DMS53 (cell line): ENCODE results near the gene MMP20.

Source experiments
- DNase-seq: peaks from one replicate; lab custom pipeline; 2025; lab: John Stamatoyannopoulos, UW

MMP20 gene

DNA sequence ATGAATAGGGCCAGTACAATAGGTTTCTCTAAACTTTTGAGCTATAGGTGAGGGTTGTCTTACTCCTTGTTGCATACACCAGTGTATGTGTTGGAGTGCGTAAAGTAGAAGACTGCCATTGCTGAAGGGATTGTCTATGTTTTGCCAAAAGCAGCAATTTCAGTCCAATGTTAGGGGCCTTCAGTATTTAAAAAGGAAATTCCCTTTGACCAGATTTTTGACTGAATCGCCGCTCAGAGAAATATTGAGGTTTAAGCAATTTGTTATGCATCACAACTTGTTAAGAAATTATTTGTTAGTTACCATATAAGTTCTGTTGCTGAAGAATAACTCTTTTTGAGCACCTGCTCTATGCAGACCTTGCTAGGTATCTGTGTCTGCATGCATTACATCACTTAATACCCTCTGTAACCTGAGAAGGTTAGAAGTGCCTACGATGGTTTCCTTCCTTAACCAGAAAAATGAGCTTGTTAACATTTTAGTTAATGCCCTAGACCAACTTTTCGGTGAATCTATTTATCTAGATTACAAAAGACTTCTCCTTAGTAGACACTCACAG is 33.9 kb downstream of the MMP20 start:
- peak; percentile 37 for DNase-seq

DNA sequence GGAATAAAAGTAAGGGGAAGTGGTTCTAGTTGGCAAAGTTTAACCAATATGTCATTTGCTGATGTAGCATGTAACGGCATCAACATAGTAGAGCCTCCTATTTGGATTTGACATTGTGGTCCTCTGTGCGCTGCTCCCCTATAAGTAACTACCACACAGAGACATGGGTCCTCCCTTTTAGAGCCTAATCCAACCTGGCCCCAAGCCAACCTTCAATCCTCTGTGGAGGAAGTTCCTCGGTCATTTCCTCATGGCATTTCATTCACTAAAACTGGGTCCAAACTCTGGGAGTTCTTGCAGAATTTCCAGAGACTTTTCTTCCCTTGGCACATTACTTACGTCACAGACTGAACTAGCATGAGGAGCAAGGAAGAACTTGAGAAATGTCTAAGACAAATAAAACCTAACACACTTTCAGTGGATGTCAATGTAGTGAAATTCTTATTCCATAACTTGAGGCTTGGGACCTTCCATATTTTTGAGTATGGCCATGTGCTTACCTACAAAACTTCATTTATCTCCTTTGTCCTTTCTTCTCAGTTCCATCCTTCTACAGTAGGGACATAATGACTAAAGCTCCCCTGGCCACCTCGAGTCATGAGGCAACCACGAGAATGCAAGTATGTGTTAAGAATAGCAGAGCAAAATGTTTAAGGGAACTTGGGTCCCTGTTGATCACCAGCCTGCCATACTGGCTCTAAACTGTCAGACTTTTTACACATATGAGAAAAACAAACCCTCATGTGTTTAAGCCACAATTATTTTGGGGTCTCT is 34.7 kb downstream of the MMP20 start:
- DNase-seq, result no peak

DNA sequence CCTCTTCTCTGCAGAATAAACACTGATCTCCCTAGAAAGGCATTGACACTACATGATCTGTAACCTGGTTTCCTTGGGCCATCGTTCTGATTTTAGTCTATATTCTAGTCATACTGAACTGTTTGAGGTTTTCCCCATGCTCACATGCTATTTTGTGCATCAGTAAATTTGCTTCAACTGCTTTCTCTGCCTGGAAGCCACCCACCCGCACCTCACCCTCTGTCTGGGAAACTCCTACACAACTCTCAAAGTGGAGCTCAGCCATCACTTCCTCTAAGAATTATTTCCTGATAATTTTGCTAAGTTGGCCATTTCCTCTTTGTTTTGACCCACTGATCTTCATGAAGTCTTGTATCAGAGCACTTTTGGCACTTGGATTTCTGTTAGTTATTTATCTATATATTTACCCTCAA is 36.1 kb downstream of the MMP20 start:
- no peak for DNase-seq

DNA sequence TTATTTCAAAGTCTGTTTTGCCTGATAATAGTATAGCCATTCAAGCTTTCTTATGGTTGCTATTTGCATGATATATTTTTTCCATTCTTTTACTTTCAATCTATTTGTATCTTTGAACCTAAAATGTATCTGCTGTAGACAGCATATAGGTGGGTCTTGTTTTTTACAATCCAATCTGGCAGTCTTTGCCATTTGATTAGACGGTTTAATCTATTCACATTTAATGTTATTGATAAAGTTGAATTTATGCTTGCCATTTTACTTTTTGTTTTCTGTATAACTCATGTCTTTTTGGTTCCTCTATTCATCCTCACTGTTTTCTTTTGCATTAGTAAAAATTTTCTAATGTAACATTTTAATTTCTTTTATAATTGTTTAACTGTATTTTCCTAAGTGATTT is 37.4 kb downstream of the MMP20 start:
- no peak for DNase-seq

DNA sequence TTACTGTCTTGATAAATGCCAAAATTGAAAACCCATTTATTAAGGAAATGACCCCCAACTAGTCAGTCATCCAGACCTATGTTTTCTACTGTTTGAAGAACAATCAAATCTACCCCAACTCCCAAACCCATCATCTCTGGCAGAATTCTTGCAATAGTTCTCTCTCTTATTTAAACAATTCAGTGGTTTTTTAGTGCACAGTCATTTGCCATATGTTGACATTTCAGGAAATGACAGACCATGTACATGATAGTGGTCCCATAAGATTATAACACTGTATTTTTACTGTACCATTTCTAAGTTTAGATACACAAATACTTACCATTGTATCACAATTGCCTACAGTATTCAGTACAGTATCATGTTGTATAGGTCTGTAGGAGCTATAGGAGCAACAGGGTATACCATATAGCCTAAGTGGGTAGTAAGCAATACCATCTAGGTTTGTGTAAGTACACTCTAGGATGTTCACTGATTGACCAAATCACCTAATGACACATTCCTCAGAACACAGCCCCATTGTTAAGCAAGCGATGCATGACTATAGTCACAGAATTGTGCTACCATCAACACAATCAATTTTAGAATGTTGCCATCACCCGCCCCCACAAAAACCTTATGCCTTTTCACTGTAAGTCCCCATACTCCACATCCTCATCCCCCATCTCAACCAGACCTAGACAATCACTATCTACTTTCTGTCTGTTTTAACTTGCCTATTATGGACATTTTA is 41.8 kb downstream of the MMP20 start:
- no peak for DNase-seq

DNA sequence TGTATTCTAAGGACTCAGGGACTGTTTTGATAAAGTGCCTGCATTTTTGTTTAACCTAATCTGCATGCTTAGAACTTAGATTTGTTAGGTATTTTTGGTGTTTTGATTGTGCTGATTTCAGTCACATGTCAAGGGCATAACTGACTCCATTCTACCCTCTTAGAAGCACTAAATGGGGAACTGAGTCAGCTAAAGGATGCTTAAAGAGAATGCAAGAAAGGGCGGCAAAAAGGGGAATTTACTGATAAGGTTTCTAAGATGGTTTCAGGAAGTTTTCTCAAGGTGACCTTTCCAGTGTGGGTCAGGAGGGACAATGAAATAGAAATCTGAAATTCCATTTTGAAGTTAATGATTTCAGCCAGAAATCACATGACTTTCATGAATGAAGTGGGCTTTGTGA is 43.0 kb downstream of the MMP20 start:
- DNase-seq, result no peak

DNA sequence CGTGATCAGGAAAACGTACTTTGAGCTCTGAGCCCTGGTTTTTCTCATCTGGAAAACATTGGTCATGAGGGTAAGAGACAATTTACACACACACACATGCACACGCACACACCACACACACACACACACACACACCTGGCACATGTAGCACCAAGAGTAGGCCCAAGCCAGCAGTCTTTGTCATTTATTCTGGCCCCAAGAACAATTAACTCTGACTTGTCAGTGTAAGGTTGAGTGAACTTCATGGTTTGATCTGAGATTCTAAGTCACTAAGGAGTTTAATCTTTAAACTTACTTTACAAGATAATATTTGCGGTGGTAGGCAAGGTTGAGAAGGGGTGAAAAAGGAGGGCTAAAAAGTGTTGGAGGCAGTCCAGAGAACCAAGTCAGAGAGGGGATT is 44.1 kb downstream of the MMP20 start:
- no peak for DNase-seq

DNA sequence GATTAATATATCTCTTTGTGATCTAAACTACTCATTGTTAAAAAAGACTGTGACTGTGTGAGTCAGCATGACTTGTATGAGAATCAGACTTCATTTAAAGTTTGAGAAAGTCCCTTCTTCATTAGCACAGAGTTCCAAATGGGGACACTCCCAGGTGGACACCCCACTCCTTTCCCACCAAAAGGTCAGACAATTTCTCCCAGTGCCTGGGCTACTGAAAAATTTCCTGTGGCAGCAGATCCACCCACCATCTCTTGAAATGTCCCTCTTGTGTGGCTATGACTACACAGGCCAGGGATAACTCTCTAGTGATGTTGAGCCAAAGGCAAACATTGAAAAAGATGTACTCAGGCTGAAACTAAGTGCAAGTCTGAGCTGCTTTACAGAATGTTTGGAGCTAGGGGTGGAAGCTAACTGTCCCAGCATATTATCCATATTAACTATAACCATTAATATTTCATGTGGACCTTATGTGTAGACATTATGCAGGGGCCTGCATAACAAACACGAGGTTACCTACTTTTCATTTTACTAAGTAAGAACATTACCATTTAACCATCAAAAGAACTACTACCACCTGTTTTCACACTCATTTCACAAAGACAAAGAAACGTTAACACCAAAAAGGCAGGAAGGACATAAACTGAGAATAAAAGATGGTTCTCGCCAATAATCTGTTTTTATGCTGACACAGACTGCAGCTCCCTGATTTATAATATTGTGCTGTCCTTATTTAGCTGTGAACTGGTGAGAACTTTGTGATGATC is 44.8 kb downstream of the MMP20 start:
- DNase-seq, result peak; percentile 37

DNA sequence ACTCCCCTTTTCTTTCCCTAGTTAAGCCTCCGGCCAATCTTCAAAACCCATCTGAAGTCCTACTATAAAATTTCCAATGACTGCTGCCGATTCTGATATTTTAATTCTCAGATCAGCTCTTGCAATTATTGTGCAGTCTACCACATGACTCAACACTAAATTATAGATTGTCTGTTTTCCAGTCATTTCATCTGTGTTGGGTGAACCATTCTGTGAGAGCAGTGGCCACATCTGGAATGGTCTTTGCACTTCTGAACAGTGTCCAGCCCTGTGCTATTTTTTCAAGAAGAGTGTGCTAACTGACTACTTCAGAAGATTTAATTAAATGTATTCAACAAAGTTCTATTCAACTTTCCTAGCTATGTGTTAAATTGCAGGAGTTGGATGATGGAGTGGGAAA is 47.4 kb downstream of the MMP20 start:
- no peak for DNase-seq

DNA sequence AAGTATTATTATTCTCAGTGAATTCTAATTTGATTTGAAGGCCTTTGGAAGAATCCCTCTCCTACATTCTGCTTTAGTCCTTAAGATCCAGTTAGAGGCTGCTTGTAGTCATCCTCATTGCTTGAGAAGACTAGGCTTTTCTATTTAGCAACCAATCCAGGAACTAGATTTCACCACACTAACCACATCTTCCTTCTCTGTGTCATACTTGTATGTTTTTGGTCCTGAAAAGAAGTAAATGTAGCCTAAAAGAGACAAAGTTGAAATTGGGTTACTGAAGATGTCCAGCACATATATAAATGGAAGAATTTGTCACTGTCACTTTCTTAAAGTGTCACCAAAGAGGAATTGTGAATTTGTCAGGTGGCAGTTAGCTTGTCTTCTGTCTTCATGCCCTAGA is 48.0 kb downstream of the MMP20 start:
- no peak for DNase-seq

DNA sequence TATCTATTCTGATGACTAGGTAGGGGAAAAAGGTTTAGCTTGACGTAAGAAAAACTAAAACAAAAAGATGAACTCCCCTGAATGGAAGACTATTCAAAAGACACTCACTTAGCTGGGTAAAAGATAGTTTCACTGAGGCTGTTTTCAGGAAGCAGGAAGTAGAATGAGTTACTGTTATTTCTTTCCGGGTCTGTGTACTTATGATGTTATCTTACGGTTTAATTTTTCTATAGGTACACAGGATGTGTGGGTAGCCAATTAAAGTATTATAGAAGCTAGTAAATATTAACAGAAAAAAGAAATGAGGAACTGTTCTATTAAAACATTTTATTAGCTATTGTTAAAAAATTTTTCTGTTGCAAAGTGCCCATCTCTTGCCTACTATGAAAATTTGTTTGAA is 48.8 kb downstream of the MMP20 start:
- no peak for DNase-seq

DNA sequence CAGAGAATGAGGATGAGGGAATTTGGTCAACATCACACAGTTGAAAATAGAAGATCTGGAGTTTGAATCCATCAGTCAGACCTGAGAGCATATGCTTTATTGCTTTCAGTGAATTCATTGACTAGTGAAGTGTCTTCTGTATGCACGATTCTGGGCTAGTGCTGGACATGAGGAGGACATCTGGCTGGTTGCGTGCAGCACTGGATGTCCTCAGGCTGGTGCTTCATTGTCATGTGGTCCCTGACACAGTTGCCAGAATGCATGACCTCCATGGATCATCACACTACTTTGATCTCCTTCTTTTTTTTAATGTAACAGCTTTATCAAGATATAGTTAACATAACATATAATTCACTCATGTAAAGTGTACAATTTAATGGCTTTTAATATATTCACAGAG is 50.1 kb downstream of the MMP20 start:
- DNase-seq, result no peak

DNA sequence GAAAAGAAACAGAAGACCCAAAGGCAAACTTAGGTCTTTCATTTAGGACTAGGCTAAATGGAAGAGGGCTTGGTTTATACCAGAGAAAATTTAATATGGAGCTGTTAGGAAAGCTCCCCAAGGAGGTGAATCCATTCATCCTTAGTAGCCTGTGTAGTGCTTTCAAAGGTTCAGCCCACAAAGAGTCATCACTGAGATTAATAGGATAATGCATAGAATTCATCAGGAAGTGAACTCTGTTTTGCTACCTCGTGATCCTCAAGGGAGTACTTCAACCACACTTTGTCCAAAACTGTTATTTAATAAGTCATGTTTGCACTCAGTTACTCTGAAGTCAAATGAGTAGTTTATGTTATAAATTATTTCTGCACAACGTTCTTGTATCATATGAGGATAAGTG is 51.3 kb downstream of the MMP20 start:
- peak; percentile 82 for DNase-seq

DNA sequence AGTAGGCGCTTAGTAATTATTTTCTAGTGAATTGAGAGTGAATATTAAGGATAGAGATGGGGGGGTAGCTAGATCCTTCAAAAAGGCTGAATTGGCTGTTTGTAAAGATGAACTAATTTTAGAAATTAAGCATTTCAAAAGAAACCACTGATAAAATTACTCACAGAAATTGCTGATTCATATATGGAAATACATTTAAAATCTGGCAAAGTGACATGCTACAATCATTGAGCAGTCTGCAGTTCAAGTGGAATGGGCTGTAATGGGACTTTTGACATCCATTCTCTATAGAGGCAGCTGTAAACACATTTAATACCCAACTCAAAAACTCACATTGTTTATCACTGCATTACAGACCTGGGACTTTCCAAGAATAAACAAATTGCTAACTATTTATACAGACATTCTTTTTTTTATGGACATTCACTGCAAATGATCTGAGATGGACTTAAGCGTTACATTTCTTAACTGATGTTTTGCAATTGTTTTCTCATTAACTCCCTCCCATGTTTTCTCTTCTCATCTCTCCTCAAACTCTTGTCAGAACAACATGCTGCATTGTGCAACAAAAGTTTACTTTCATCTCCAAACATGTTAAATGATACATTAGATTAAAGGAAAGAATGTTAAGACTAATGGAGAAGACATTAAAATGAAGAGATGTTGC is 52.4 kb downstream of the MMP20 start:
- DNase-seq, result no peak

DNA sequence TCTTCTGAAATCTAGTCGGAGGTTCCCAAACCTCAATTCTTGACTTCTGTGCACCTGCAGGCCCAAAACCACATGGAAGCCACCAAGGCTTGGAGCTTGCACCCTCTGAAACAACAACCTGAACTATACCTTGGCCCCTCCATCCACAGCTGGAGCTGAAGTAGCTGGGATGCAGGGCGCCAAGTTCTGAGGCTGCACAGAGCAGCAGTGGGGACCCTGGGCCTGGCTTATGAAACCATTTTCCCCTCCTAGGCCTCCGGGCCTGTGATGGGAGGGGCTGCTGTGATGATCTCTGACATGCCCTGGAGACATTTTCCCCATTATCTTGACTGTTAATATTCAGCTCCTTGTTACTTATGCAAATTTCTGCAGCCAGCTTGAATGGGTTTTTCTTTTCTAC is 56.3 kb downstream of the MMP20 start:
- no peak for DNase-seq

DNA sequence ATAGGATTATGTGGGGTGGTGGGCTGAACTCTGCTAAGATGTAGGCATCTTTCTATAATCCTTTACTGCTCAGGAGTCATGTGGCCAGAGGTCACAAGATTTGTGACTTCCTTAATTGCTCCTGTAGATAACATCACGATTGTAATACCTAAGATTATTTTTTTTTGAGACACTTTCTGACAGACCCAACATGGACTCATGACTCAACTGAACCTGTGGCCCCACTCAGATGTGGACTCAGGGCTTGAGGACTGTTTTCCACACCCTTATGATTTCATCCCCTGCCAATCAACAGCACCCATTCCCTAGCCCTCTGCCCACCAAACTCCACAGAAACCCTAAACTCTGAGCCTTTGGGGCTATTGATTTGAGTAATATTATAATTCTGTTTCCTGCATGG is 59.0 kb downstream of the MMP20 start:
- no peak for DNase-seq

DNA sequence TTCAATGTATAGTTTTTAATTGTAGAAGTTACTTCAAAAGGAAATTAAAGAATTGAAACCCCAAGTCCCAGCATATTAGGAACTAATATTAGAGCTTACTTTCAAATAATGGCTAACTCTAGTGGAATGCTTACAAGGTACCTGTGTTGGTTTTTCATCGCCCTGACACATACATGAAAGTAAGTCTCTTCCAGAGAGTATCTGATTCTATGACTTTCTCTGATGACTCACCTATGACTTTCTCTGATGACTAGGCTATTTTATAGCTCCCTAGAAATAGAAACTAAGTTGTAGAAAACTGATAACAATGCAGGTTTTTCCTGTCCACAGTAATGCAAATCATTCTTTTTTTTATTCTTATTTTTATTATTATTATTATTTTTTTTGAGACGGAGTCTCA is 61.0 kb downstream of the MMP20 start:
- DNase-seq, result peak; percentile 73

DNA sequence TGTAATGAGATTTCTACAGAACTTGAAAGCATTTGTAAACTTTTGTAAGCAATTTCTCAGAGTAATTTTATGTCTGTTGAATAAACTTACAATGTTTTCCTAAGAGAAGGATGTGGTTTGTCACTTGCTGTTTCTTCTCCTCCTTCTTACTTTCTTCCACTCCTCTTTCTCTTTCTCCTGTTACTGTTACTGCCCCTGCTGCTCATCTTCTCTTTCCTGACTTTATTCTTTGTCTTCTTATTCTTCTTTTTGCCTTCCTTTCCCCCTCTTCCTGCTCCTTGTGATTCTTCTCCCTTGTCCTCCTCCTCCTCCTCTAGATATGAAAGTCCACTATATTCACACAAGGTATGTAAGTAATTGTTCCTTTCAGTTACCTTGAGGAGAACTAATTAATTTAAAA is 63.5 kb downstream of the MMP20 start:
- DNase-seq, result no peak

DNA sequence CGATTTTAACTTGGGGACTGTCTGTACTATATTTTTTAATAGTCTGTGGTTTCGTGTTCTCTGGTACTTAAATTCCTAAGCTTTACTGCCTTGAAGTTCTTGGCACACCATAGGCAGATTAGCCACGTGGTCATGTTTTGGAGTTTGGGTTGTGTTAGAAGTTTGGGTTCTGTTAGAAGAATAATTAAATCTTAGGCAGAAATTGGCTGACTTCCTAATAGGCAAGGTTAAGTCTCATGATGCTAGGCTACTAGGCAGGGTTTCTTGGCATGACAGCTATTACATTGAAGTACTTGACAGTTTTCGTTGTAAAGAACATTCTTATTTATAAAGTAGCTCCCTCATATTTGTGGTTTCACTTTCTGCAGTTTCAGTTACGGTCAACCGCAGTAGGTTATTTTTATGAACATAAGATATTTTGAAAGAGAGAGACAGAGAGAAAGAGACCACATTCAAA is 64.5 kb downstream of the MMP20 start:
- no peak for DNase-seq

DNA sequence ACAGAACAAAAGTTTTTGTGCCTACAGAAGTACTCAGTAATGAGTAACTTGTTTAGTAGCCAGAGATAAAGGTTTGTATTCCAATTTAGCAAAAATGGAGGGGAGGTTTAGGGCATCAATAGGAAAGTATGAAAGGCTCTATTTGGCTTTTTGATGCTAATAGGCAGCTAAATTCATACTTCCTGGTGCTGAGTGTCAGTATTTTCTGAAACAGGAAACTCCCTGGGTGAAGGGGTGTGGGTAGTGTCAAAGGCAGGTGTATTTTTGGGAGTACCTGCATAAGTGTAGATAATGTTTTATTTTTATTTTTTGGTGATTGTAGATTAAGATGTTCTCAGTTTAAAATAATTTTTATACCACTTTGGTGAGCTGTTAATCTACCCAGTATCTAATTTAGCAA is 65.3 kb downstream of the MMP20 start:
- DNase-seq, result no peak

DNA sequence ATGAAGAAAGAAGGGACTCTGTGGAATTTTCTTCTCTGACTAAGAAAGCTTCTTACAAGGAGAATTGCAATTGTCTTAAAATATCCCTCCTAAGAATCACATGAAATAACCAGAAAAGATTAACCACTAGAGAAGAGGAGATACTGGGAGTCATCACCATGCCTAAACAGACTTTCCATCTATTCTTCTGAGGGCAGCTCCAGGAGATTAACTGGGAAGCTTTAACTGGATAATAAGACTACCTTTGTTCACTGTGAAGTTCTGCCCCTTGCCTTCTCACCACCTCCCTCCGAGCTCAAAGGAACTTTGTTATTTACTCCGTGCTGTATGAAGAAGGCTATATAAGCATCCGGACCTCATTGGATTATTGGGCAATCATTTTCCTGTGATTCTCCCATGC is 70.0 kb downstream of the MMP20 start:
- DNase-seq, result no peak

DNA sequence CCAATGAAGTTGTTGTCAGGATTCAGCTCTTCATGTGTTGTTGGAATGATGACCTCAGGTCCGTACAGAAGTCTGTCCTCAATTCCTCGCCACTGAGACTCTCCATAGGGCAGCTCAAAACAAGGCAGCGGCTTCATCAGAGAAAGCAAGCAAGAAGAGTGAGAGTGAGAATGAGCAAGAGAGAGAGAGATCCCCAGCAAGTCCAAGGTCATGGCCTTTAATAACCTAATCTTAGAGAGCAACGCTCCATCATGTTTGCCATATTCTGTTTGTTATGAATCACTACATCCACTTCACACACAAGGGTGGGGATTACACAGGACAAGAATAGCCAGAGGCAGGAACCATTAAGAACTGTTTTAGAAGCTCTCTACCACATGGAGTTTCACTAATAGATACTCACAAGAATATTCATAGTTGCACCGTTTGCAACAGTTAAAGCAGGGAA is 71.3 kb downstream of the MMP20 start:
- peak; percentile 84 for DNase-seq
